Measurements from ENCODE around the gene CYP2S1.

- TF ChIP-seq CTCF (conservative IDR thresholded peaks at IDR 0.05; ENCODE audit: low read length) (no peak), EZH2phosphoT487 (IDR thresholded peaks at IDR 0.05; ENCODE audit: borderline replicate concordance) (no peak)
Observed at GRCh38 chr19:41226053-41226873, 33.2 kb downstream of the CYP2S1 start.
